A549 (cell line): ENCODE data around the gene MAFB.

ENCODE experiments used
- CTCF ChIP-seq: fragments of >200 bp; sonication (Bioruptor Twin); formaldehyde crosslinking; IDR thresholded peaks from 3 replicates; pipeline ENCODE4 v1.5.1; 2016
- ESRRA ChIP-seq: fragments of 150-350 bp; IDR thresholded peaks from 2 replicates; pipeline ENCODE4 v1.6.1; 2014; ENCODE audit warnings: mild to moderate bottlenecking, low read length, borderline replicate concordance
- FOSL2 ChIP-seq, 2 experiments: fragments of 450-650 bp in 1 of 2; fragments of >200 bp in 1 of 2; sonication (Bioruptor Twin) in 1 of 2; formaldehyde crosslinking; IDR thresholded peaks; 2 replicates each; pipeline versions ENCODE4 v1.5.0 to v1.6.1; 2016 to 2020; ENCODE audit warnings: mild to moderate bottlenecking in 1 of 2, moderate library complexity in 1 of 2
- MAFK ChIP-seq: fragments of 450-650 bp; IDR thresholded peaks from 2 replicates; pipeline ENCODE4 v1.6.1; 2014; ENCODE audit not compliant: partially characterized antibody
- MYC ChIP-seq: IDR thresholded peaks from 2 replicates; pipeline ENCODE4 v1.6.1; 2012; ENCODE audit warnings: mild to moderate bottlenecking, inconsistent platforms, low read length, improper control_type of control experiment, borderline replicate concordance
- NPAS2 ChIP-seq: fragments of 250-450 bp; sonication (Bioruptor Pico); IDR thresholded peaks from 2 replicates; pipeline ENCODE4 v1.8.0; 2022; ENCODE audit warnings: mild to moderate bottlenecking, moderate library complexity, borderline replicate concordance
- PBX3 ChIP-seq: IDR thresholded peaks from 2 replicates; pipeline ENCODE4 v1.6.1; 2012
- PHF8 ChIP-seq: fragments of 200-600 bp; sonication (generic); IDR thresholded peaks from 2 replicates; pipeline ENCODE4 v1.6.1; 2016; ENCODE audit warnings: low read depth, mild to moderate bottlenecking, antibody characterized with exemption, moderate library complexity, borderline replicate concordance
- RAD21 ChIP-seq, 2 experiments: fragments of >200 bp in 1 of 2; sonication (Bioruptor Twin) in 1 of 2; formaldehyde crosslinking in 1 of 2; IDR thresholded peaks in 1 of 2; conservative IDR thresholded peaks in 1 of 2; 2 replicates in 1 of 2; 3 replicates in 1 of 2; pipeline ENCODE4 v1.6.1; 2012 to 2018; ENCODE audit warnings: inconsistent platforms in 1 of 2
- RARB ChIP-seq: fragments of 250-450 bp; sonication (Bioruptor Pico); IDR thresholded peaks from 2 replicates; pipeline ENCODE4 v1.8.0; 2021; ENCODE audit warnings: mild to moderate bottlenecking, moderate library complexity
- REST ChIP-seq: fragments of 200-600 bp; sonication (generic); IDR thresholded peaks from 2 replicates; pipeline ENCODE4 v1.6.1; 2016; ENCODE audit warnings: antibody characterized with exemption, mild to moderate bottlenecking, moderate library complexity
- RFX5 ChIP-seq: fragments of 450-650 bp; IDR thresholded peaks from 2 replicates; pipeline ENCODE4 v1.7.1; 2014; ENCODE audit warnings: antibody characterized with exemption, mild to moderate bottlenecking, moderate library complexity
- ZNF302 ChIP-seq: fragments of 250-450 bp; sonication (Bioruptor Pico); IDR thresholded peaks from 2 replicates; pipeline ENCODE4 v1.9.0; 2021; ENCODE audit warnings: inconsistent platforms, mild to moderate bottlenecking, moderate library complexity

- TF ChIP-seq CTCF: no peak
- no peak for TF ChIP-seq NPAS2 (CRISPR knock-in tag)
- TF ChIP-seq MYC: no peak
- no peak for TF ChIP-seq ZNF302 (CRISPR knock-in tag)
- TF ChIP-seq PBX3: no peak
- no peak for TF ChIP-seq RAD21 (conservative IDR thresholded peaks at IDR 0.05 in 1 of 2, IDR thresholded peaks at IDR 0.05 in 1 of 2)
- TF ChIP-seq RFX5: no peak
- TF ChIP-seq MAFK: no peak
- TF ChIP-seq PHF8: no peak
- TF ChIP-seq FOSL2 (IDR thresholded peaks at IDR 0.05): no peak
- no peak for TF ChIP-seq FOSL2 (CRISPR knock-in tag; IDR thresholded peaks at IDR 0.05)
- no peak for TF ChIP-seq ESRRA
- TF ChIP-seq REST: no peak
- no peak for TF ChIP-seq RARB (CRISPR knock-in tag)
Measured at GRCh38 chr20:40673442-40673841, 15.6 kb downstream of the MAFB start.
